SK-N-SH (cell line): Measurements from ENCODE around the gene ADAMTS16. TPM values are rescaled to one million over a fixed set of nuclear protein-coding genes. Genes with fewer than 3 reads are reported as not detected.

Experiments
- CTCF ChIA-PET: fragments of 300-600, 350-600 bp; formaldehyde crosslinking; extraction: SDS; loops from one replicate; lab custom pipeline; 2021; lab: Yijun Ruan, JAX
- POLR2A ChIA-PET: fragments of 350-600 bp; sonication (Branson Sonifier 250); formaldehyde crosslinking; extraction: SDS; loops from one replicate; lab custom pipeline; 2020; ENCODE audit warnings: antibody characterized with exemption, inconsistent platforms; lab: Yijun Ruan, JAX
- DNase-seq: peaks from one replicate; pipeline ENCODE4 v3.0.0; 2012
- H2AFZ ChIP-seq: fragments of 200-600 bp; sonication (generic); 2 replicates; pipeline ENCODE4 v1.8.1; 2016; ENCODE audit warnings: antibody characterized with exemption, mild to moderate bottlenecking, low read depth
- H3F3A ChIP-seq: fragments of 200-600 bp; sonication (generic); replicated peaks from 2 replicates; pipeline ENCODE3; 2016; ENCODE audit warnings: antibody characterized with exemption, mild to moderate bottlenecking; ENCODE audit not compliant: insufficient read depth
- H3K27ac ChIP-seq, 2 experiments: fragments of 200-500 bp in 1 of 2; fragments of 200-600 bp in 1 of 2; sonication (Bioruptor generic) in 1 of 2; sonication (generic), shearing (Covaris generic) in 1 of 2; 2 replicates each; pipeline versions ENCODE4 v1.5.1 to v1.6.1; 2014 to 2016; ENCODE audit warnings: low read depth in 2 of 2, inconsistent platforms in 1 of 2, low read length in 1 of 2, mild to moderate bottlenecking in 1 of 2, mixed read lengths in 1 of 2
- H3K27me3 ChIP-seq: fragments of 200-600 bp; sonication (generic), shearing (Covaris generic); 2 replicates; pipeline ENCODE4 v1.6.1; 2016; ENCODE audit warnings: mixed run types; ENCODE audit not compliant: insufficient read depth
- H3K36me3 ChIP-seq, 2 experiments: fragments of 200-500 bp in 1 of 2; fragments of 200-600 bp in 1 of 2; sonication (Bioruptor generic) in 1 of 2; sonication (generic) in 1 of 2; replicated peaks in 1 of 2; 2 replicates each; pipeline versions ENCODE3 to v1.5.1; 2014 to 2016; ENCODE audit warnings: low read length in 1 of 2, mild to moderate bottlenecking in 1 of 2; ENCODE audit not compliant: insufficient read depth in 2 of 2, control insufficient read depth in 1 of 2
- H3K4me1 ChIP-seq, 2 experiments: fragments of 200-500 bp in 1 of 2; fragments of 200-600 bp in 1 of 2; sonication (Bioruptor generic) in 1 of 2; sonication (generic), shearing (Covaris generic) in 1 of 2; 2 replicates each; pipeline versions ENCODE4 v1.5.1 to v1.6.1; 2014 to 2016; ENCODE audit warnings: low read depth in 1 of 2, low read length in 1 of 2, mixed run types in 1 of 2; ENCODE audit not compliant: insufficient read depth in 2 of 2, control insufficient read depth in 1 of 2
- H3K4me2 ChIP-seq: fragments of 200-600 bp; sonication (generic), shearing (Covaris generic); 2 replicates; pipeline ENCODE4 v1.6.1; 2017; ENCODE audit warnings: mixed run types
- H3K4me3 ChIP-seq, 2 experiments: fragments of 200-500 bp in 1 of 2; fragments of 200-600 bp in 1 of 2; sonication (Bioruptor generic) in 1 of 2; sonication (generic), shearing (Covaris generic) in 1 of 2; 2 replicates each; pipeline versions ENCODE4 v1.5.1 to v1.8.1; 2014 to 2016; ENCODE audit warnings: low read depth in 2 of 2, inconsistent platforms in 1 of 2, low read length in 1 of 2, mild to moderate bottlenecking in 1 of 2, mixed read lengths in 1 of 2, moderate library complexity in 1 of 2
- H3K79me2 ChIP-seq: fragments of 200-600 bp; sonication (generic); 2 replicates; pipeline ENCODE4 v1.8.1; 2017; ENCODE audit warnings: mild to moderate bottlenecking; ENCODE audit not compliant: insufficient read depth
- H3K9ac ChIP-seq: fragments of 200-600 bp; sonication (generic); 2 replicates; pipeline ENCODE4 v1.6.1; 2017; ENCODE audit warnings: mixed run types
- H3K9me2 ChIP-seq: fragments of 200-600 bp; sonication (generic); 2 replicates; pipeline ENCODE4 v1.6.1; 2017; ENCODE audit warnings: mixed run types
- H3K9me3 ChIP-seq: fragments of 200-600 bp; sonication (generic); 2 replicates; pipeline ENCODE4 v1.6.1; 2017; ENCODE audit warnings: mixed run types, mild to moderate bottlenecking, moderate library complexity
- H4K20me1 ChIP-seq: fragments of 200-600 bp; sonication (generic); 2 replicates; pipeline ENCODE4 v1.6.1; 2017; ENCODE audit warnings: mild to moderate bottlenecking, mixed run types; ENCODE audit not compliant: insufficient read depth
- CTCF ChIP-seq: fragments of 200-600 bp; sonication (generic); IDR thresholded peaks from 2 replicates; pipeline ENCODE4 v1.6.1; 2017; ENCODE audit warnings: antibody characterized with exemption, mild to moderate bottlenecking, moderate library complexity
- FOSL2 ChIP-seq: IDR thresholded peaks from 2 replicates; pipeline ENCODE4 v1.4.0; 2012; ENCODE audit warnings: low read depth, mild to moderate bottlenecking, moderate library complexity, borderline replicate concordance
- IRF3 ChIP-seq: fragments of 150-350 bp; IDR thresholded peaks from 2 replicates; pipeline ENCODE4 v1.6.1; 2016; ENCODE audit warnings: mild to moderate bottlenecking, low read depth, low read length
- MXI1 ChIP-seq: IDR thresholded peaks from 2 replicates; pipeline ENCODE4 v1.6.1; 2012; ENCODE audit warnings: mild to moderate bottlenecking, low read depth, low read length, improper control_type of control experiment
- RAD21 ChIP-seq: IDR thresholded peaks from 2 replicates; pipeline ENCODE4 v1.6.1; 2012; ENCODE audit warnings: mild to moderate bottlenecking, low read length
- RCOR1 ChIP-seq: fragments of 150-350 bp; IDR thresholded peaks from 2 replicates; pipeline ENCODE4 v1.6.1; 2017; ENCODE audit warnings: antibody characterized with exemption, low read length
- SIN3A ChIP-seq: IDR thresholded peaks from 2 replicates; pipeline ENCODE4 v1.6.1; 2012; ENCODE audit warnings: low read depth, mild to moderate bottlenecking, low read length, moderate library complexity, borderline replicate concordance
- TAF1 ChIP-seq: IDR thresholded peaks from 2 replicates; pipeline ENCODE4 v1.6.1; 2012; ENCODE audit warnings: low read depth, mild to moderate bottlenecking, low read length, moderate library complexity, borderline replicate concordance
- WGBS: methylation state at CpG from one replicate; pipeline ENCODE4 v1.1.6; 2017; ENCODE audit warnings: low lambda C conversion rate; 5-methylcytosine and 5-hydroxymethylcytosine counted together
- polyA plus RNA-seq, 3 experiments: library from polyadenylated mRNA; depleted of rRNA; stranded (reverse); fragments of >200 nt; gene quantifications; 2 replicates each; pipeline ENCODE4 v1.2.3, GENCODE V29; 2012

ADAMTS16 gene
- polyA plus RNA-seq, 1 of the 3 experiments (the other 2 are of a cell fraction): not detected

- Histone ChIP-seq H3K9me3 (no peaks in the 10 kb centered on the region), H3K4me3 (no peak overlapping the region), H3F3A (no peaks in the 10 kb centered on the region), H3K4me1 (no peaks in the 10 kb centered on the region), H3K36me3 (no peaks in the 10 kb centered on the region), H3K4me2 (no peak overlapping the region), H4K20me1 (no peaks in the 10 kb centered on the region), H2AFZ (no peak overlapping the region), H3K27ac (no peak overlapping the region), H3K9ac (no peak overlapping the region), H3K79me2 (no peaks in the 10 kb centered on the region), H3K27me3 (no peaks in the 10 kb centered on the region), H3K9me2 (no peaks in the 10 kb centered on the region)
- no peak for DNase-seq
- WGBS: 44% methylated on average over 9 of the region's 9 CpGs
- TF ChIP-seq RCOR1 (no peak), SIN3A (no peak), MXI1 (no peak), TAF1 (no peak), FOSL2 (no peak), RAD21 (no peak)
- ChIA-PET CTCF (no interaction called here), POLR2A (no interaction called here)
Observed at GRCh38 chr5:5350101-5350500, 210.0 kb downstream of the ADAMTS16 start.

DNA sequence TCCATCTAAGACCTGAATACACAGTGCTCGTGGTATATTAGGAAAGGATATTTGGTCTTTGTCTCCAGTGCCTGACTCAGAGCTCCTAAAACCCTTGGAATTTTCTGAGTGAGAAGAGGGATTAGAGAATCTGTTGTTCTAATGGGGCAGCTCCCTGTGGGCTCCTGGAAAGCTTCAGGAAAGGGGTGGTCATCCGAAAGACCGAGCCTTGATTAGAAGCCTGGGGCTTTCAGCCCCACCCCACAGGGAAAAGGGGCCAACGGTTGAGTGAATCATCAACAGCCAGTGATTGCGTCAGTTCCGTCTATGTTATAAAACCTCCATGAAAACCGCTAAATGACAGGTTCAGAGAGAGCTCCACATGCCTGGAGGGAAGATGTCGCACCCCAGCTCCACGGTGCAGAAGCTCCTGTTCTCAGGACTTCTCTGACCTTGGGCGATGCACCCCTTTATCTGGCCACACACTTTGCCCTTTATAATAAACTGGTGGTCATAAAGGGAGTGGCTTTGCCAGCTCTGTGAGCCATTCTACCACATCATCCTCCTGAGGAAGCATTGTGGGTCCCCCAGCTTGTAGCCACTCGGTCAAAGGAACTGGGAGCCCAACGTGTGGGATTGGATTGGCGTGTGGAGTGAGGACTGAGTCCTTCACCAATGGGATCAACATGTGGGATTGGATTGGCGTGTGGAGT is 211.3 kb downstream of the ADAMTS16 start:
- no peak for DNase-seq
- H3K4me2 ChIP-seq: no peak overlapping the region
- H3K9me3 ChIP-seq: no peaks in the 10 kb centered on the region
- ChIA-PET CTCF (interaction anchor here (0.9 kb wide), 1 partner anchor 11 kb away, joined by 3 read pairs; no protein-coding TSS in a partner anchor), POLR2A (no interaction called here)
- no peaks in the 10 kb centered on the region for H3K36me3 ChIP-seq
- 65% methylated on average over 14 of the region's 14 CpGs for WGBS
- H3K4me1 ChIP-seq: no peaks in the 10 kb centered on the region
- H3K9me2 ChIP-seq: no peaks in the 10 kb centered on the region
- H3K79me2 ChIP-seq: no peaks in the 10 kb centered on the region
- no peaks in the 10 kb centered on the region for H4K20me1 ChIP-seq
- H3K27ac ChIP-seq: no peak overlapping the region
- H3F3A ChIP-seq: no peaks in the 10 kb centered on the region
- no peak for TF ChIP-seq CTCF
- TF ChIP-seq IRF3: no peak
- no peaks in the 10 kb centered on the region for H3K27me3 ChIP-seq
- H2AFZ ChIP-seq: no peak overlapping the region
- no peak overlapping the region for H3K9ac ChIP-seq
- no peak overlapping the region for H3K4me3 ChIP-seq
